IMR-90 (cell line): Measurements from ENCODE around the gene VWDE. TPM values are rescaled to one million over a fixed set of nuclear protein-coding genes. Genes with fewer than 3 reads are reported as not detected.

Experiments used
- ATAC-seq: fragments of 200-7000 bp; cut with Tn5 transposase; 2 replicates; pipeline ENCODE4 v1.9.1; 2020; ENCODE audit warnings: low read depth, mild to moderate bottlenecking, moderate library complexity
- BruUV-seq: library from RNA; stranded (reverse); fragments of 400-500 nt; replicated peaks from 2 replicates; lab custom pipeline; 2021; lab: Mats Ljungman, UMichigan
- CTCF ChIA-PET: fragments of 300-600 bp; formaldehyde crosslinking; extraction: SDS; loops from one replicate; lab custom pipeline; 2021; ENCODE audit warnings: antibody characterized with exemption; lab: Yijun Ruan, JAX
- POLR2A ChIA-PET: fragments of 300-600 bp; sonication (Branson Sonifier 250); formaldehyde crosslinking; loops from one replicate; lab custom pipeline; 2022; ENCODE audit warnings: antibody characterized with exemption; ENCODE audit not compliant: unreplicated experiment; lab: Charles Lee
- DNase-seq: peaks from one replicate; pipeline ENCODE4 v3.0.0; 2013
- H2AFZ ChIP-seq: replicated peaks from 2 replicates; pipeline ENCODE3; 2013; ENCODE audit warnings: low read length, mild to moderate bottlenecking; ENCODE audit not compliant: poor library complexity
- H2AK5ac ChIP-seq: 2 replicates; pipeline ENCODE4 v1.6.1; 2013; ENCODE audit warnings: low read depth, low read length, inconsistent platforms
- H2AK9ac ChIP-seq: replicated peaks from 2 replicates; pipeline ENCODE3; 2013; ENCODE audit warnings: mild to moderate bottlenecking, low read depth, low read length, moderate library complexity; ENCODE audit not compliant: poor library complexity
- H2BK120ac ChIP-seq: 2 replicates; pipeline ENCODE4 v1.6.1; 2013; ENCODE audit warnings: low read depth, low read length, inconsistent platforms
- H2BK15ac ChIP-seq: 3 replicates; pipeline ENCODE4 v1.6.1; 2013; ENCODE audit warnings: low read depth, low read length, inconsistent platforms
- H2BK20ac ChIP-seq: 2 replicates; pipeline ENCODE4 v1.6.1; 2013; ENCODE audit warnings: low read depth, mild to moderate bottlenecking, inconsistent platforms, low read length, moderate library complexity
- H2BK5ac ChIP-seq: 2 replicates; pipeline ENCODE4 v1.6.1; 2013; ENCODE audit warnings: mild to moderate bottlenecking, low read depth, low read length, inconsistent platforms; ENCODE audit not compliant: poor library complexity, severe bottlenecking
- H3K14ac ChIP-seq: replicated peaks from 2 replicates; pipeline ENCODE4 v1.6.1; 2013; ENCODE audit warnings: low read depth, low read length, inconsistent platforms
- H3K18ac ChIP-seq: 2 replicates; pipeline ENCODE4 v1.6.1; 2013; ENCODE audit warnings: low read depth, low read length, control low read depth
- H3K23ac ChIP-seq: 2 replicates; pipeline ENCODE4 v1.6.1; 2013; ENCODE audit warnings: low read depth, low read length, inconsistent platforms
- H3K27ac ChIP-seq: 2 replicates; pipeline ENCODE4 v1.5.1; 2013; ENCODE audit warnings: mild to moderate bottlenecking, control low read depth, low read length; ENCODE audit not compliant: insufficient read depth
- H3K27me3 ChIP-seq: 2 replicates; pipeline ENCODE4 v1.6.1; 2013; ENCODE audit warnings: low read length; ENCODE audit not compliant: control insufficient read depth, insufficient read depth
- H3K36me3 ChIP-seq: 2 replicates; pipeline ENCODE4 v1.6.1; 2013; ENCODE audit warnings: low read length, mixed read lengths; ENCODE audit not compliant: control insufficient read depth, insufficient read depth
- H3K4ac ChIP-seq: 2 replicates; pipeline ENCODE4 v1.6.1; 2013; ENCODE audit warnings: low read depth, low read length, inconsistent platforms
- H3K4me1 ChIP-seq: 2 replicates; pipeline ENCODE4 v1.6.1; 2013; ENCODE audit warnings: low read length, mixed read lengths; ENCODE audit not compliant: control insufficient read depth, insufficient read depth
- H3K4me2 ChIP-seq: 2 replicates; pipeline ENCODE4 v1.6.1; 2013; ENCODE audit warnings: low read depth, mild to moderate bottlenecking, control low read depth, low read length, moderate library complexity
- H3K4me3 ChIP-seq: 2 replicates; pipeline ENCODE4 v1.5.1; 2013; ENCODE audit warnings: low read depth, mild to moderate bottlenecking, control low read depth, low read length, moderate library complexity; ENCODE audit not compliant: insufficient read depth
- H3K56ac ChIP-seq: 2 replicates; pipeline ENCODE4 v1.6.1; 2013; ENCODE audit warnings: low read length, inconsistent platforms; ENCODE audit not compliant: insufficient read depth; ENCODE audit errors: extremely low read depth
- H3K79me1 ChIP-seq, 2 experiments: 2 replicates each; pipeline ENCODE4 v1.6.1; 2013; ENCODE audit warnings: low read length in 2 of 2, inconsistent platforms in 1 of 2, low read depth in 1 of 2
- H3K9ac ChIP-seq: 2 replicates; pipeline ENCODE4 v1.6.1; 2013; ENCODE audit warnings: low read depth, low read length, control low read depth
- H3K9me1 ChIP-seq: 2 replicates; pipeline ENCODE4 v1.6.1; 2013; ENCODE audit warnings: low read length, inconsistent platforms; ENCODE audit not compliant: insufficient read depth
- H3K9me3 ChIP-seq: 2 replicates; pipeline ENCODE4 v1.6.1; 2013; ENCODE audit warnings: low read length; ENCODE audit not compliant: control insufficient read depth, insufficient read depth
- H4K20me1 ChIP-seq: 2 replicates; pipeline ENCODE4 v1.6.1; 2013; ENCODE audit warnings: low read length, inconsistent platforms; ENCODE audit not compliant: insufficient read depth
- H4K5ac ChIP-seq: 2 replicates; pipeline ENCODE4 v1.6.1; 2013; ENCODE audit warnings: mild to moderate bottlenecking, low read depth, low read length, control low read depth
- H4K8ac ChIP-seq, 2 experiments: 2 replicates each; pipeline ENCODE4 v1.6.1; 2013; ENCODE audit warnings: low read depth in 2 of 2, low read length in 2 of 2, control low read depth in 1 of 2, inconsistent platforms in 1 of 2
- H4K91ac ChIP-seq: 2 replicates; pipeline ENCODE4 v1.6.1; 2013; ENCODE audit warnings: low read depth, low read length, inconsistent platforms; ENCODE audit not compliant: insufficient read depth
- BHLHE40 ChIP-seq: fragments of 150-350 bp; IDR thresholded peaks from 2 replicates; pipeline ENCODE4 v1.6.1; 2016; ENCODE audit warnings: mild to moderate bottlenecking, low read depth, low read length
- CEBPB ChIP-seq: IDR thresholded peaks from 2 replicates; pipeline ENCODE4 v1.6.1; 2012; ENCODE audit warnings: low read depth, low read length, improper control_type of control experiment
- CHD1 ChIP-seq: IDR thresholded peaks from 2 replicates; pipeline ENCODE4 v1.6.1; 2012; ENCODE audit warnings: low read depth, low read length, improper control_type of control experiment
- FOS ChIP-seq: fragments of 150-350 bp; IDR thresholded peaks from 2 replicates; pipeline ENCODE4 v1.6.1; 2016; ENCODE audit warnings: low read depth, low read length
- MAFK ChIP-seq: IDR thresholded peaks from 2 replicates; pipeline ENCODE4 v1.6.1; 2012; ENCODE audit warnings: low read depth, low read length, improper control_type of control experiment
- MAZ ChIP-seq: IDR thresholded peaks from 2 replicates; pipeline ENCODE4 v1.6.1; 2012; ENCODE audit warnings: low read depth, mild to moderate bottlenecking, low read length, improper control_type of control experiment, moderate library complexity, borderline replicate concordance
- MXI1 ChIP-seq: IDR thresholded peaks from 2 replicates; pipeline ENCODE4 v1.6.1; 2012; ENCODE audit warnings: low read depth, mild to moderate bottlenecking, low read length, moderate library complexity, borderline replicate concordance
- POLR2A ChIP-seq: IDR thresholded peaks from 2 replicates; pipeline ENCODE4 v1.6.1; 2012; ENCODE audit warnings: mild to moderate bottlenecking, low read depth, low read length
- RFX5 ChIP-seq: IDR thresholded peaks from 2 replicates; pipeline ENCODE4 v1.8.0; 2012; ENCODE audit warnings: low read depth, mild to moderate bottlenecking, low read length, moderate library complexity
- SMC3 ChIP-seq: fragments of 150-350 bp; IDR thresholded peaks from 2 replicates; pipeline ENCODE4 v1.6.1; 2016; ENCODE audit warnings: low read depth, mild to moderate bottlenecking, antibody characterized with exemption, low read length, moderate library complexity
- WGBS, 2 experiments: methylation state at CpG; one replicate each; pipeline versions ENCODE4 v1.1.5 to v1.1.7; 2013; ENCODE audit warnings: missing lambda C conversion rate in 2 of 2; ENCODE audit not compliant: insufficient read length in 1 of 2; ENCODE audit errors: extremely low coverage in 2 of 2; 5-methylcytosine and 5-hydroxymethylcytosine counted together
- dilution Hi-C: fragments of 300-500 bp; cut with HindIII; formaldehyde crosslinking; loops from one replicate; pipeline ENCODE4 v1.14.3; 2018; ENCODE audit warnings: low sequenced_read_pairs; ENCODE audit not compliant: unreplicated experiment
- in situ Hi-C: fragments of 300-500 bp; cut with MboI; formaldehyde crosslinking; loops from 3 replicates; pipeline ENCODE4 v1.14.3; 2019; ENCODE audit warnings: low sequenced_read_pairs, inconsistent platforms, mixed read lengths
- intact Hi-C: fragments of 100-400 bp; cut with micrococcal nuclease; formaldehyde crosslinking; loops from 2 replicates; pipeline ENCODE4 v1.10.0; 2022
- polyA plus RNA-seq, 3 experiments: library from polyadenylated mRNA; depleted of rRNA; stranded (reverse); fragments of >200 nt; gene quantifications; 2 replicates each; pipeline ENCODE4 v1.2.3, GENCODE V29; 2012; ENCODE audit warnings: low replicate concordance in 1 of 3
- total RNA-seq: library from RNA; depleted of rRNA; stranded (reverse); fragments of >200 nt; gene quantifications from 2 replicates; pipeline ENCODE4 v1.2.3, GENCODE V29; 2012
- TF ChIP-seq, protein P1 (sequence below): fragments of 150-350 bp; IDR thresholded peaks from 2 replicates; pipeline ENCODE4 v1.6.1; 2017; ENCODE audit warnings: mild to moderate bottlenecking, antibody characterized with exemption, low read length, low read depth
- TF ChIP-seq, protein P2 (sequence below): fragments of 150-350 bp; IDR thresholded peaks from 2 replicates; pipeline ENCODE4 v1.6.1; 2016; ENCODE audit warnings: low read depth, mild to moderate bottlenecking, low read length, moderate library complexity, borderline replicate concordance

Gene VWDE
- total and polyA plus RNA-seq, 2 of the 4 experiments (the other 2 are of a cell fraction) = 0.05 to 0.18 TPM

GRCh38 chr7:12444785-12445184 lies 41.1 kb upstream of the VWDE start:
- H3K4ac ChIP-seq = no peak overlapping the region
- CTCF ChIA-PET = interaction anchor here (1.7 kb wide), 1 partner anchor 11 kb away, joined by 6 read pairs; no protein-coding TSS in a partner anchor
- intact Hi-C loops (no loop called here), dilution Hi-C loops (no loop called here), in situ Hi-C loops (no loop called here)
- H4K91ac ChIP-seq = no peak overlapping the region
- no peak overlapping the region for H2BK20ac ChIP-seq
- POLR2A ChIA-PET = no interaction called here
- no peak for ATAC-seq
- H3K27me3 ChIP-seq = no peaks in the 10 kb centered on the region
- no peaks in the 10 kb centered on the region for H3K36me3 ChIP-seq
- TF ChIP-seq, protein P1, sequence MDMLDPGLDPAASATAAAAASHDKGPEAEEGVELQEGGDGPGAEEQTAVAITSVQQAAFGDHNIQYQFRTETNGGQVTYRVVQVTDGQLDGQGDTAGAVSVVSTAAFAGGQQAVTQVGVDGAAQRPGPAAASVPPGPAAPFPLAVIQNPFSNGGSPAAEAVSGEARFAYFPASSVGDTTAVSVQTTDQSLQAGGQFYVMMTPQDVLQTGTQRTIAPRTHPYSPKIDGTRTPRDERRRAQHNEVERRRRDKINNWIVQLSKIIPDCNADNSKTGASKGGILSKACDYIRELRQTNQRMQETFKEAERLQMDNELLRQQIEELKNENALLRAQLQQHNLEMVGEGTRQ = no peak
- TF ChIP-seq MAFK = no peak
- TF ChIP-seq CEBPB = no peak
- TF ChIP-seq, protein P2, sequence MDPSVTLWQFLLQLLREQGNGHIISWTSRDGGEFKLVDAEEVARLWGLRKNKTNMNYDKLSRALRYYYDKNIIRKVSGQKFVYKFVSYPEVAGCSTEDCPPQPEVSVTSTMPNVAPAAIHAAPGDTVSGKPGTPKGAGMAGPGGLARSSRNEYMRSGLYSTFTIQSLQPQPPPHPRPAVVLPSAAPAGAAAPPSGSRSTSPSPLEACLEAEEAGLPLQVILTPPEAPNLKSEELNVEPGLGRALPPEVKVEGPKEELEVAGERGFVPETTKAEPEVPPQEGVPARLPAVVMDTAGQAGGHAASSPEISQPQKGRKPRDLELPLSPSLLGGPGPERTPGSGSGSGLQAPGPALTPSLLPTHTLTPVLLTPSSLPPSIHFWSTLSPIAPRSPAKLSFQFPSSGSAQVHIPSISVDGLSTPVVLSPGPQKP = no peak
- no peak for TF ChIP-seq MXI1
- no peak for TF ChIP-seq POLR2A
- TF ChIP-seq SMC3 = no peak
- TF ChIP-seq FOS = no peak
- no peak for TF ChIP-seq RFX5
- no peak for TF ChIP-seq CHD1
- no peak for TF ChIP-seq BHLHE40
- no peak for TF ChIP-seq MAZ
- H4K20me1 ChIP-seq = no peaks in the 10 kb centered on the region
- H2BK120ac ChIP-seq = no peak overlapping the region
- H3K18ac ChIP-seq = no peak overlapping the region
- no peak overlapping the region for H2AFZ ChIP-seq
- BruUV-seq = no TSS peak
- H3K23ac ChIP-seq = no peak overlapping the region
- no peak overlapping the region for H3K27ac ChIP-seq
- no peak overlapping the region for H3K56ac ChIP-seq
- DNase-seq = no peak
- no peaks in the 10 kb centered on the region for H3K79me1 ChIP-seq
- H3K4me2 ChIP-seq = no peak overlapping the region
- H3K4me1 ChIP-seq = no peaks in the 10 kb centered on the region
- no peak overlapping the region for H3K9ac ChIP-seq
- no peak overlapping the region for H2AK5ac ChIP-seq
- no peak overlapping the region for H2BK5ac ChIP-seq
- H4K5ac ChIP-seq = no peak overlapping the region
- H3K4me3 ChIP-seq = no peak overlapping the region
- H3K14ac ChIP-seq = no peak overlapping the region
- WGBS, 2 experiments = 40% methylated on average over 1 of the region's 3 CpGs; no CpG with 5 or more reads in 1 of the 2 experiments
- H4K8ac ChIP-seq = no peak overlapping the region
- H2AK9ac ChIP-seq = no peak overlapping the region
- H2BK15ac ChIP-seq = no peak overlapping the region
- H3K9me3 ChIP-seq = no peaks in the 10 kb centered on the region
- no peaks in the 10 kb centered on the region for H3K9me1 ChIP-seq
